Cardiac muscle cell (in vitro differentiated cells and primary cell): Measurements from ENCODE around the gene PSKH1. TPM values are rescaled to one million over a fixed set of nuclear protein-coding genes. Genes with fewer than 3 reads are reported as not detected.

Experiments used
- DNase-seq, 2 donors: peaks; one replicate each; pipeline versions ENCODE4 v3.0.0 to v3.0.0-alpha.2; 2010 to 2017; ENCODE audit warnings: low read depth in 1 of 2, low spot score in 1 of 2
- H3K27ac ChIP-seq: fragments of 200-600 bp; sonication (generic); 2 replicates; pipeline ENCODE4 v1.5.1; 2016
- H3K27me3 ChIP-seq: fragments of 200-600 bp; sonication (generic); 2 replicates; pipeline ENCODE4 v1.6.0; 2016; ENCODE audit warnings: control low read depth
- H3K36me3 ChIP-seq: fragments of 200-600 bp; sonication (generic); 2 replicates; pipeline ENCODE4 v1.5.1; 2016; ENCODE audit warnings: control low read depth
- H3K4me1 ChIP-seq: fragments of 200-600 bp; sonication (generic); 2 replicates; pipeline ENCODE4 v1.8.1; 2017; ENCODE audit warnings: low read depth, mild to moderate bottlenecking, mixed run types
- H3K4me3 ChIP-seq: fragments of 200-600 bp; sonication (generic); 2 replicates; pipeline ENCODE4 v1.5.1; 2016; ENCODE audit warnings: mild to moderate bottlenecking
- H3K9me3 ChIP-seq: fragments of 200-600 bp; sonication (generic); 2 replicates; pipeline ENCODE4 v1.5.1; 2017; ENCODE audit warnings: low read depth, mild to moderate bottlenecking, control low read depth
- polyA plus RNA-seq: library from polyadenylated mRNA; unstranded; fragments of >200 nt; fragmentation: Nextera tagmentation; extraction: Ambion mirVana; gene quantifications from 2 replicates; pipeline ENCODE4 v1.2.1, GENCODE V29; 2016
- total RNA-seq: library from RNA; depleted of rRNA; stranded (reverse); fragments of >200 nt; gene quantifications from 2 replicates; pipeline ENCODE4 v1.2.3, GENCODE V29; 2016
- TF ChIP-seq, protein P1 (sequence below): IDR thresholded peaks from 2 replicates; pipeline ENCODE4 v1.5.1; 2012; ENCODE audit warnings: low read depth, mild to moderate bottlenecking, low read length

PSKH1 gene
- total and polyA plus RNA-seq, 2 experiments from 2014 or later: 31.0 to 48.8 TPM

DNA sequence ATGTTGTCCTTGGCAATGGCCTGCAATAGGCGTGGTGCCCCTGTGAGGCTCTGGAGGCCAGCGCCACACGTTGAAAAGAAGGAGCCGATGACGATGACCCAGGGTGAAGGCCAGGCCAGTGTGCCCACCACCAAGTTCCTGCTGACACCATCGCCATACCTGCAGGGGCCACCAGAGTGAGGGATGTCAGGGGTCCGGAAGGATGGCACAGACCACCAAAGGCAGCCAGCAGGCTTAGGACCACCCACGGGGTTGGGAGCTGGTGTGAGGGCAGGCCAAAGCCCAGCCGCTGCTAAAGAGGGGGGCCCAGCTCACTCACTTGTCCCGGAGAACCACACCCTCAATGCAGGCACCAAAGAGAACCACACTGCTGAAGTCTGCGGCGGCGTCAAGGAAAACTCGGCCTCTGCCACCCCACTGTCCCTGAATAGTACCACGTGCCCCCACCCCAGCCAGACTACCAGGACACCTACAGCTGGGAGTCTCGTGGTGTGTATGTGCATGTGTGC is 57.3 kb downstream of the PSKH1 start:
- TF ChIP-seq, protein P1, sequence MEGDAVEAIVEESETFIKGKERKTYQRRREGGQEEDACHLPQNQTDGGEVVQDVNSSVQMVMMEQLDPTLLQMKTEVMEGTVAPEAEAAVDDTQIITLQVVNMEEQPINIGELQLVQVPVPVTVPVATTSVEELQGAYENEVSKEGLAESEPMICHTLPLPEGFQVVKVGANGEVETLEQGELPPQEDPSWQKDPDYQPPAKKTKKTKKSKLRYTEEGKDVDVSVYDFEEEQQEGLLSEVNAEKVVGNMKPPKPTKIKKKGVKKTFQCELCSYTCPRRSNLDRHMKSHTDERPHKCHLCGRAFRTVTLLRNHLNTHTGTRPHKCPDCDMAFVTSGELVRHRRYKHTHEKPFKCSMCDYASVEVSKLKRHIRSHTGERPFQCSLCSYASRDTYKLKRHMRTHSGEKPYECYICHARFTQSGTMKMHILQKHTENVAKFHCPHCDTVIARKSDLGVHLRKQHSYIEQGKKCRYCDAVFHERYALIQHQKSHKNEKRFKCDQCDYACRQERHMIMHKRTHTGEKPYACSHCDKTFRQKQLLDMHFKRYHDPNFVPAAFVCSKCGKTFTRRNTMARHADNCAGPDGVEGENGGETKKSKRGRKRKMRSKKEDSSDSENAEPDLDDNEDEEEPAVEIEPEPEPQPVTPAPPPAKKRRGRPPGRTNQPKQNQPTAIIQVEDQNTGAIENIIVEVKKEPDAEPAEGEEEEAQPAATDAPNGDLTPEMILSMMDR: no peak
- H3K27ac ChIP-seq: no peak overlapping the region
- no peaks in the 10 kb centered on the region for H3K4me1 ChIP-seq
- H3K27me3 ChIP-seq: no peaks in the 10 kb centered on the region
- DNase-seq: no peak
- H3K9me3 ChIP-seq: no peaks in the 10 kb centered on the region
- H3K36me3 ChIP-seq: peaks cover 53% of the 10 kb centered on the region
- H3K4me3 ChIP-seq: no peak overlapping the region

- Histone ChIP-seq H3K27me3 (no peaks in the 10 kb centered on the region), H3K36me3 (peaks cover 45% of the 10 kb centered on the region), H3K27ac (no peak overlapping the region), H3K4me3 (no peak overlapping the region), H3K4me1 (no peaks in the 10 kb centered on the region), H3K9me3 (no peaks in the 10 kb centered on the region)
- no peak for DNase-seq
- TF ChIP-seq, protein P1: no peak
Measured at GRCh38 chr16:67951485-67951884, 58.4 kb downstream of the PSKH1 start.

GRCh38 chr16:67953641-67954375 is 60.8 kb downstream of the PSKH1 start:
- H3K36me3 ChIP-seq: peaks cover 30% of the 10 kb centered on the region
- H3K4me3 ChIP-seq: no peak overlapping the region
- H3K27ac ChIP-seq: no peak overlapping the region
- DNase-seq: no peak
- TF ChIP-seq, protein P1: no peak
- no peaks in the 10 kb centered on the region for H3K27me3 ChIP-seq
- no peaks in the 10 kb centered on the region for H3K9me3 ChIP-seq
- H3K4me1 ChIP-seq: no peaks in the 10 kb centered on the region

DNA sequence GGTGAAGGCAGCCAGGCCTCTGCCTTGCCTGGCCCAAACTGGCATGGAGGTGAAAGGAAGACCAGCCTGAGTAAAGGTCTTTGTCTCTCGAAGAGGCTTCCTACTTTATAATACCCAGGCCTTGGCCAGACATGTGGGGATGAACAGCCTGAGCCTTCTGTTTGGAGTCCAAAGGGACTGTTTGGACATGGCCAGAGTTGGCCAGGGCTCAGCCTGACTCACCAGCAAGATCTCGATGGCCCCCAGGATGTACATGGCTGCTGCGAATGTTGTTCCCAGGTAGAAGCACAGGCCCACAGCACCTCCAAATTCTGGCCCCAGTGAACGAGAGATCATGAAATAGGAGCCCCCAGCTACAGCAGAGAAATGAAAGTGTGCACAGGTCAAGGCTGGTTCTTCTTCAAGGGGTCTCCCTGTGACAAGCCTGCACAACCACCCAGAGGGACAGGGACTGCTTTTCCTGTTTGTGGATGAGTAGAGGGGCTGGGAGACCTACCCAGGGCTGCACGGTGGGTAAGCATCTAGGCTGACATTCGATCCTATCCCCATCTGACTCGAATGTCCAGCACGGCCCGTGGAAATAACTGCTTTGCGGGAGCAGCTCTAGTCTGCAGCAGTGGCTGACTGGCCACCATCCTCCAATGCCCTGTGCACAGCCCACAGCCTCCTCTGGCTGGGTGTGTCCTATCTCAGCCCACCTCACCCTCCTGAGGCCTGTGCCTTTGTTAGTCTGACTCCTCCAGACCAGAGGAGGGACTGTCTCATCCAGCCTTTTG is 61.6 kb downstream of the PSKH1 start:
- no peaks in the 10 kb centered on the region for H3K4me1 ChIP-seq
- H3K9me3 ChIP-seq: no peaks in the 10 kb centered on the region
- no peak overlapping the region for H3K4me3 ChIP-seq
- DNase-seq: no peak
- TF ChIP-seq, protein P1: no peak
- no peaks in the 10 kb centered on the region for H3K27me3 ChIP-seq
- peaks cover 29% of the 10 kb centered on the region for H3K36me3 ChIP-seq
- H3K27ac ChIP-seq: no peak overlapping the region

DNA sequence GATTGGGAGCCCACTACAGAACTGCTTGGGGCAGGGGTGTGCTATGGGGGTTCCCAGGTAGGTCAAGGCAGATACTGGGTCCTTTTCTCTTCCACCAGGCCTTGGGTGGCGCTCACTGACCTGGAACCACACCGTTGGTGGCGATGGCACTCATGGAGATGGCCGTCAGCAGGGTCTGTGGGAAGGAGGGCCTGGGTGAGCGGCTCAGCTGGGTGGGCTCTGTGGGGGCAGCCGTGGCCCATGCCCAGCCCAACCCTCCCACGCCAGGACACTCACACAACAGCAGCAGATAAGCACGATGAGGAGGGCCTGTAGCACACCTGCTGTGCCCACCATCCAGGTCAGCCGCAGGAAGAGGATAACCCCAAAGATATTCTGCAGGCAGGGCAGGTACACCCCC is 64.6 kb downstream of the PSKH1 start:
- Histone ChIP-seq H3K9me3 (no peaks in the 10 kb centered on the region), H3K4me3 (no peak overlapping the region), H3K27me3 (no peaks in the 10 kb centered on the region), H3K4me1 (no peaks in the 10 kb centered on the region), H3K27ac (no peak overlapping the region), H3K36me3 (peaks cover 17% of the 10 kb centered on the region)
- TF ChIP-seq, protein P1: no peak
- DNase-seq: no peak
